Adrenal gland (tissue), 5 donors: Measurements from ENCODE around the gene PNPLA7.

Source experiments
- POLR2A ChIP-seq, 2 donors: fragments of 450-650 bp; IDR thresholded peaks; one replicate each; pipeline ENCODE4 v1.6.1; 2017; ENCODE audit warnings: antibody characterized with exemption in 2 of 2, mild to moderate bottlenecking in 2 of 2, moderate library complexity in 1 of 2
- TF ChIP-seq, protein P1 (sequence below), 6 experiments: fragments of 450-650 bp in 4 of 6; fragments of 200-600 bp in 2 of 6; sonication (generic) in 1 of 6; IDR thresholded peaks; 1 replicate in 5 of 6; 2 replicates in 1 of 6; pipeline versions ENCODE4 v1.5.1 to v1.8.0; 2016 to 2021; ENCODE audit warnings: antibody characterized with exemption in 6 of 6, mild to moderate bottlenecking in 2 of 6, moderate library complexity in 1 of 6
- donor health status: DM: no; HTN: no; CAD: no.

DNA sequence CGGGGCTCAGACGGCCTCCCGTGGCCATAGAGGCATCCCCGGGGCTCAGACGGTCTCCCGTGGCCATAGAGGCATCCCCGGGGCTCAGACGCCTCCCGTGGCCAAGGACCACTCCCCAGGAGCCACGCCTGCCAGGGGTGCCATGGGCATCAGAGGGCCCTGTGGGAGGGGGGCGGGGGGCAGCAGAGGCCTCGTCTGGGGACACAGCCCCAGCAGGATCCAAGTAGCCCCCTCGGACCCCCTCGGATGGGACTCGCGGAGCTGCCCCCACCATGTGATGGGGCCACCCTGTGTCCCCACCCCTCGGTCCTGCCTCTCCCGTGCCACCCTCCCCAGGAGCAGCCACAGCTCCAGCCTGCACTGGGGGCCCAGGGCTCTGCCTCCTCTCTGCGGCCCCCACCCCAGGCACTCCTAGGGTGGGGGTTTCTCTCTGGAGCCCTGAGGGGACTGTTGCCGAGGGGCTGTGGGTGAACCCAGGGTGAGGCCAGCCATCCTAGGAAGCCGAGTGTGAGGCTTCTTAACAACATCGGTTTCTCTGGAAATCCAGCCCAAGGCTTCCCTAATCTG is 111.5 kb downstream of the PNPLA7 start:
- TF ChIP-seq, protein P1, sequence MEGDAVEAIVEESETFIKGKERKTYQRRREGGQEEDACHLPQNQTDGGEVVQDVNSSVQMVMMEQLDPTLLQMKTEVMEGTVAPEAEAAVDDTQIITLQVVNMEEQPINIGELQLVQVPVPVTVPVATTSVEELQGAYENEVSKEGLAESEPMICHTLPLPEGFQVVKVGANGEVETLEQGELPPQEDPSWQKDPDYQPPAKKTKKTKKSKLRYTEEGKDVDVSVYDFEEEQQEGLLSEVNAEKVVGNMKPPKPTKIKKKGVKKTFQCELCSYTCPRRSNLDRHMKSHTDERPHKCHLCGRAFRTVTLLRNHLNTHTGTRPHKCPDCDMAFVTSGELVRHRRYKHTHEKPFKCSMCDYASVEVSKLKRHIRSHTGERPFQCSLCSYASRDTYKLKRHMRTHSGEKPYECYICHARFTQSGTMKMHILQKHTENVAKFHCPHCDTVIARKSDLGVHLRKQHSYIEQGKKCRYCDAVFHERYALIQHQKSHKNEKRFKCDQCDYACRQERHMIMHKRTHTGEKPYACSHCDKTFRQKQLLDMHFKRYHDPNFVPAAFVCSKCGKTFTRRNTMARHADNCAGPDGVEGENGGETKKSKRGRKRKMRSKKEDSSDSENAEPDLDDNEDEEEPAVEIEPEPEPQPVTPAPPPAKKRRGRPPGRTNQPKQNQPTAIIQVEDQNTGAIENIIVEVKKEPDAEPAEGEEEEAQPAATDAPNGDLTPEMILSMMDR (IDR thresholded peaks at IDR 0.05) = no peak
- TF ChIP-seq POLR2A (IDR thresholded peaks at IDR 0.05) = no peak
